Astrocyte (in vitro differentiated cells and primary cell): ENCODE data around the gene LIN7A. TPM values are rescaled to one million over a fixed set of nuclear protein-coding genes. Genes with fewer than 3 reads are reported as not detected.

Experiments
- DNase-seq: peaks from one replicate; pipeline ENCODE4 v3.0.0-alpha.2; 2010; ENCODE audit warnings: low read depth
- FAIRE-seq: peaks from 2 replicates; lab custom pipeline; 2011; peaks lifted over from hg19 to GRCh38; lab: Jason Lieb, UNC
- H2AFZ ChIP-seq: 2 replicates; pipeline ENCODE4 v1.6.0; 2012; ENCODE audit warnings: low read depth, low read length, inconsistent platforms
- H3K27ac ChIP-seq: 2 replicates; pipeline ENCODE4 v1.5.1; 2011; ENCODE audit warnings: low read depth, low read length, inconsistent platforms
- H3K27me3 ChIP-seq: 2 replicates; pipeline ENCODE4 v1.6.0; 2011; ENCODE audit warnings: low read length, inconsistent platforms; ENCODE audit not compliant: insufficient read depth
- H3K36me3 ChIP-seq: 2 replicates; pipeline ENCODE4 v1.5.1; 2011; ENCODE audit warnings: low read length, inconsistent platforms; ENCODE audit not compliant: insufficient read depth
- H3K4me1 ChIP-seq: 2 replicates; pipeline ENCODE4 v1.5.1; 2011; ENCODE audit warnings: low read length, inconsistent platforms; ENCODE audit not compliant: insufficient read depth
- H3K4me2 ChIP-seq: 2 replicates; pipeline ENCODE4 v1.6.0; 2012; ENCODE audit warnings: low read length, inconsistent platforms
- H3K4me3 ChIP-seq: 2 replicates; pipeline ENCODE4 v1.5.1; 2011; ENCODE audit warnings: low read depth, mild to moderate bottlenecking, low read length, inconsistent platforms; ENCODE audit not compliant: insufficient read depth
- H3K79me2 ChIP-seq: 2 replicates; pipeline ENCODE4 v1.6.0; 2012; ENCODE audit warnings: mild to moderate bottlenecking, low read length, inconsistent platforms; ENCODE audit not compliant: insufficient read depth
- H3K9ac ChIP-seq: 2 replicates; pipeline ENCODE4 v1.6.0; 2012; ENCODE audit warnings: mild to moderate bottlenecking, low read length, inconsistent platforms
- H3K9me3 ChIP-seq: 2 replicates; pipeline ENCODE4 v1.5.1; 2012; ENCODE audit warnings: low read depth, mild to moderate bottlenecking, low read length, inconsistent platforms; ENCODE audit not compliant: insufficient read depth
- H4K20me1 ChIP-seq: 2 replicates; pipeline ENCODE4 v1.6.0; 2012; ENCODE audit warnings: low read length, inconsistent platforms; ENCODE audit not compliant: insufficient read depth
- H3K27ac Mint-ChIP-seq: one replicate; pipeline ENCODE4 v1.8.0; 2021; ENCODE audit warnings: mild to moderate bottlenecking, mixed read lengths; ENCODE audit not compliant: unreplicated experiment
- H3K27me3 Mint-ChIP-seq: one replicate; pipeline ENCODE4 v1.8.0; 2021; ENCODE audit warnings: low read depth, mixed read lengths; ENCODE audit not compliant: unreplicated experiment
- H3K36me3 Mint-ChIP-seq: one replicate; pipeline ENCODE4 v1.8.0; 2021; ENCODE audit warnings: low read depth, mixed read lengths; ENCODE audit not compliant: unreplicated experiment
- H3K4me1 Mint-ChIP-seq: one replicate; pipeline ENCODE4 v1.8.0; 2021; ENCODE audit warnings: low read depth, mixed read lengths; ENCODE audit not compliant: unreplicated experiment
- H3K4me3 Mint-ChIP-seq: one replicate; pipeline ENCODE4 v1.8.0; 2021; ENCODE audit warnings: mild to moderate bottlenecking, moderate library complexity, mixed read lengths; ENCODE audit not compliant: unreplicated experiment
- H3K9me3 Mint-ChIP-seq: one replicate; pipeline ENCODE4 v1.8.0; 2021; ENCODE audit warnings: mild to moderate bottlenecking, mixed read lengths; ENCODE audit not compliant: unreplicated experiment
- CTCF ChIP-seq: IDR thresholded peaks from 2 replicates; pipeline ENCODE4 v1.5.1; 2011; ENCODE audit warnings: low read depth, mild to moderate bottlenecking, inconsistent platforms, low read length, moderate library complexity; ENCODE audit not compliant: insufficient read depth
- EZH2 ChIP-seq: IDR thresholded peaks from 2 replicates; pipeline ENCODE4 v1.6.1; 2012; ENCODE audit warnings: mild to moderate bottlenecking, low read length, inconsistent platforms; ENCODE audit not compliant: insufficient read depth
- total RNA-seq: library from RNA; stranded (reverse); gene quantifications from 2 replicates; pipeline ENCODE4 v1.2.1, GENCODE V29; 2021

Gene LIN7A
- total RNA-seq, 1 donor from 2014 or later: 1.6 TPM

- H4K20me1 ChIP-seq: no peaks in the 10 kb centered on the region
- Mint-ChIP-seq H3K9me3 (peaks cover 10% of the 10 kb centered on the region), H3K36me3 (no peaks in the 10 kb centered on the region), H3K4me1 (peaks cover 22% of the 10 kb centered on the region), H3K4me3 (peak overlapping the region; percentile 27), H3K27ac (peak overlapping the region; percentile 94), H3K27me3 (no peaks in the 10 kb centered on the region)
- H3K4me1 ChIP-seq: peaks cover 8% of the 10 kb centered on the region
- no peaks in the 10 kb centered on the region for H3K27me3 ChIP-seq
- peaks cover 8% of the 10 kb centered on the region for H3K9me3 ChIP-seq
- H3K9ac ChIP-seq: peak overlapping the region; percentile 1
- no peaks in the 10 kb centered on the region for H3K36me3 ChIP-seq
- H2AFZ ChIP-seq: peak overlapping the region; percentile 66
- TF ChIP-seq CTCF (no peak), EZH2 (no peak)
- no peaks in the 10 kb centered on the region for H3K79me2 ChIP-seq
- no peak overlapping the region for H3K4me3 ChIP-seq
- no peak for FAIRE-seq
- DNase-seq: peak; percentile 25
- no peak overlapping the region for H3K4me2 ChIP-seq
- peak overlapping the region; percentile 70 for H3K27ac ChIP-seq
Observed at GRCh38 chr12:80777587-80777986, 160.1 kb downstream of the LIN7A start.

GRCh38 chr12:80776706-80777105 lies 161.0 kb downstream of the LIN7A start:
- DNase-seq: no peak
- Histone ChIP-seq H3K36me3 (no peaks in the 10 kb centered on the region), H3K27ac (no peak overlapping the region), H3K9me3 (peaks cover 8% of the 10 kb centered on the region), H3K27me3 (no peaks in the 10 kb centered on the region), H3K4me1 (peaks cover 8% of the 10 kb centered on the region), H3K79me2 (no peaks in the 10 kb centered on the region), H3K9ac (no peak overlapping the region), H3K4me2 (no peak overlapping the region), H4K20me1 (no peaks in the 10 kb centered on the region), H2AFZ (no peak overlapping the region), H3K4me3 (no peak overlapping the region)
- TF ChIP-seq EZH2 (no peak), CTCF (no peak)
- Mint-ChIP-seq H3K36me3 (no peaks in the 10 kb centered on the region), H3K9me3 (peaks cover 10% of the 10 kb centered on the region), H3K4me1 (peaks cover 22% of the 10 kb centered on the region), H3K27me3 (no peaks in the 10 kb centered on the region), H3K27ac (peak overlapping the region; percentile 94), H3K4me3 (no peak overlapping the region)
- FAIRE-seq: no peak

- no peak overlapping the region for H3K9ac ChIP-seq
- H2AFZ ChIP-seq: no peak overlapping the region
- no peak for DNase-seq
- Mint-ChIP-seq H3K27me3 (no peaks in the 10 kb centered on the region), H3K4me3 (no peak overlapping the region), H3K4me1 (no peaks in the 10 kb centered on the region), H3K9me3 (peaks cover 5% of the 10 kb centered on the region), H3K27ac (no peak overlapping the region), H3K36me3 (no peaks in the 10 kb centered on the region)
- no peaks in the 10 kb centered on the region for H3K4me1 ChIP-seq
- H3K79me2 ChIP-seq: no peaks in the 10 kb centered on the region
- no peaks in the 10 kb centered on the region for H3K36me3 ChIP-seq
- no peaks in the 10 kb centered on the region for H3K27me3 ChIP-seq
- FAIRE-seq: no peak
- H3K27ac ChIP-seq: no peak overlapping the region
- H4K20me1 ChIP-seq: no peaks in the 10 kb centered on the region
- H3K9me3 ChIP-seq: no peaks in the 10 kb centered on the region
- no peak overlapping the region for H3K4me3 ChIP-seq
- TF ChIP-seq CTCF (no peak), EZH2 (no peak)
- no peak overlapping the region for H3K4me2 ChIP-seq
Observed at GRCh38 chr12:80770958-80771357, 166.8 kb downstream of the LIN7A start.
